ENCODE measurements around the gene RACGAP1. TPM values are rescaled to one million over a fixed set of nuclear protein-coding genes. Genes with fewer than 3 reads are reported as not detected.

The RACGAP1 gene
- total and polyA plus RNA-seq, 2 of the 8 experiments (the other 6 are each of a cell fraction or from before 2014, with no cell fraction given) = 18.0 to 66.3 TPM

GRCh38 chr12:50032515-50032853, 7.2 kb upstream of the RACGAP1 start:
- Histone ChIP-seq H3K4me1 (replicated peaks in 1 of 4; ENCODE audit: control insufficient read depth in 3 of 4, insufficient read depth in 4 of 4, low read length in 3 of 4) (peaks cover 0 to 3% (median under 1%) of the 10 kb centered on the region in 4 experiments; a peak in 1 of 7 replicates), H3K36me3 (ENCODE audit: control insufficient read depth in 2 of 4, insufficient read depth in 4 of 4, low read length in 3 of 4) (no peaks in the 10 kb centered on the region), H3K27ac (ENCODE audit: low read depth, low read length) (no peak overlapping the region), H3K79me1 (ENCODE audit: low read depth, low read length) (no peaks in the 10 kb centered on the region), H3K23ac (ENCODE audit: insufficient read length) (no peak overlapping the region), H4K20me1 (replicated peaks in 1 of 2; ENCODE audit: control insufficient read depth in 1 of 2, insufficient read depth in 2 of 2, low read length in 2 of 2) (no peaks in the 10 kb centered on the region), H2BK120ac (replicated peaks; ENCODE audit: low read depth, low read length) (no peak overlapping the region), H3K4me3 (ENCODE audit: extremely low read depth in 1 of 4, insufficient read depth in 2 of 4, low read depth in 3 of 4, low read length in 4 of 4) (peak overlapping the region; percentile 32 to 67 (median 65)), H4K5ac (ENCODE audit: insufficient read length, low read depth, low read length) (no peak overlapping the region), H3K9me3 (ENCODE audit: insufficient read depth in 2 of 2, low read depth in 1 of 2, low read length in 1 of 2) (no peaks in the 10 kb centered on the region), H2AFZ (ENCODE audit: low read length) (peak overlapping the region; percentile 71; the same call in 1 of the 2 replicates), H3K79me2 (ENCODE audit: control insufficient read depth in 1 of 2, insufficient read depth in 2 of 2, low read length in 2 of 2) (no peaks in the 10 kb centered on the region), H3K56ac (replicated peaks; ENCODE audit: insufficient read length, low read depth, low read length) (no peak overlapping the region), H3K18ac (ENCODE audit: extremely low read depth, low read length) (no peak overlapping the region; the same call in 1 of the 2 replicates), H4K91ac (replicated peaks; ENCODE audit: insufficient read length, low read length) (no peak overlapping the region), H3K23me2 (ENCODE audit: low read depth, low read length) (peaks cover 6% of the 10 kb centered on the region; the same call in 1 of the 2 replicates), H2BK20ac (ENCODE audit: low read length) (no peak overlapping the region), H3K4ac (replicated peaks; ENCODE audit: insufficient read length, low read depth, low read length) (no peak overlapping the region), H3K4me2 (ENCODE audit: insufficient read depth in 1 of 2, low read depth in 2 of 2, low read length in 2 of 2) (peak overlapping the region; percentile 37 to 72), H2BK12ac (ENCODE audit: low read depth, low read length) (0 out of 2 replicates have a peak overlapping the region, but pooled peaks have one; percentile 27), H2BK15ac (ENCODE audit: low read length) (no peak overlapping the region), H3K27me3 (replicated peaks in 1 of 4; ENCODE audit: control insufficient read depth in 3 of 4, extremely low read depth in 1 of 4, insufficient read depth in 3 of 4, low read length in 3 of 4) (peaks cover 0 to 2% (median 0%) of the 10 kb centered on the region in 4 experiments; a peak in 3 of 7 replicates), H3K14ac (ENCODE audit: insufficient read length) (no peak overlapping the region), H4K8ac (ENCODE audit: extremely low read depth, insufficient read depth, low read length) (peak overlapping the region; percentile 83; the same call in 1 of the 2 replicates), H2AK5ac (ENCODE audit: low read depth, low read length) (no peak overlapping the region), H3K9ac (replicated peaks in 1 of 4; ENCODE audit: extremely low read depth in 1 of 4, low read depth in 3 of 4, low read length in 3 of 4) (no peak overlapping the region), H2BK5ac (ENCODE audit: low read depth, low read length) (no peak overlapping the region)
- peak in 1 of 2 experiments; percentile 61 for DNase-seq (ENCODE audit: low read depth in 1 of 2, low spot score in 2 of 2)
- FAIRE-seq = no peak
- CTCF ChIA-PET (ENCODE audit: partially characterized antibody) = interaction anchor here (0.7 to 13.4 kb wide), 4 partner anchors 19 to 604 kb away, joined by 3 to 257 read pairs (median 10); no protein-coding TSS in a partner anchor
- POLR2A ChIA-PET (ENCODE audit: partially characterized antibody) = interaction anchor here (0.6 to 1.4 kb wide), 2 partner anchors 54 to 66 kb away, joined by 3 read pairs; no protein-coding TSS in a partner anchor
- WGBS, 2 experiments (ENCODE audit: extremely low coverage in 1 of 2, insufficient coverage in 1 of 2, insufficient read length in 1 of 2, insufficient replicate concordance in 2 of 2, low coverage in 1 of 2, low lambda C conversion rate in 2 of 2, missing lambda C conversion rate in 1 of 2) = 23% methylated on average over 10 of the region's 21 CpGs; no CpG with 5 or more reads in 1 of the 2 experiments
